GM10248 (cell line): ENCODE data around the gene PYGB.

Experiments used
- CTCF ChIA-PET: fragments of 300-600 bp; sonication (Branson Sonifier 250); formaldehyde crosslinking; extraction: SDS; loops from one replicate; lab custom pipeline; 2021; ENCODE audit warnings: antibody characterized with exemption; lab: Yijun Ruan, JAX
- POLR2A ChIA-PET: fragments of 350-650 bp; sonication (Branson Sonifier 250); formaldehyde crosslinking; extraction: SDS; loops from one replicate; lab custom pipeline; 2020; ENCODE audit warnings: antibody characterized with exemption; lab: Yijun Ruan, JAX
- DNase-seq: peaks from one replicate; pipeline ENCODE4 v3.0.0; 2012; ENCODE audit errors: extremely low spot score
- TF ChIP-seq, protein P1 (sequence below): IDR thresholded peaks from 2 replicates; pipeline ENCODE4 v1.5.1; 2012; ENCODE audit warnings: mild to moderate bottlenecking, low read depth; ENCODE audit errors: extremely low read depth, missing control alignments, control extremely low read depth

Gene PYGB

DNA sequence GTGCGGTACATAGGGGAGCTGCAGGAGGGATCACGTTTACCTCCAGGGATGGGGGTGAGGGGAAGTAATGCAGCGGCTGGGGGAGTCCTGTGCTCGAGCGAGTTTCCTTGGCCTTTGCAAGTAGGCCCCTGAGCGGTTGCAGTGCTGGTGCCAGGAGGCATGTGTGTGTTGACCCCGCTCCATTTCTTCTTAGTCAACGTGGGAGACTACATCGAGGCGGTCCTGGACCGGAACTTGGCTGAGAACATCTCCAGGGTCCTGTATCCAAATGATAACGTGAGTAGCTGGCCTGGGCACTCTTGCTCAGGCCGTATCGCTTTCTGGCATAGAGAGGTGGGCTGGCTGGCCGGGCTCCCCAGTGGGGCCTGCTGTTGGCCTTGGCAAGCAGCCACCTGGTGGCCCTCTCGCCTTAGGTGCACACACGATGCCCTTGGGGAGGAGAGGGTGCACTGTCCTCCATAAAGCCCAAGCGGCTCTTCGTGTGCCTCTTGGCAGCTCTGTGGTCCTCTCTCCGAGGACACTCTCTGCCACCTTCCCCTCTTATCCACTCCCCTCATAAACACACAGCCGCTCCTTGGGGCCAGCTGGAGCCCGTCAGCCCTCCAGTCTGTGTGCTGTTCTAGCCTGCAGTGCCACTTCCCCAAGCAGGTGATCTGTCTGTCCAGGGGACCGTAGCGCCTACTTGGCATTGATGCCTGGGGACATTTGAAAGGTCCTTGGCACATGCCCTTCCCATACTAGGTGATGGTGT lies 29.3 kb downstream of the PYGB start:
- ChIA-PET POLR2A (no interaction called here), CTCF (interaction anchor here (1.1 kb wide), 1 partner anchor 17 kb away, joined by 3 read pairs; no protein-coding TSS in a partner anchor)
- no peak for DNase-seq

GRCh38 chr20:25277941-25278521 lies 30.1 kb downstream of the PYGB start:
- CTCF ChIA-PET, result interaction anchor here (1.1 kb wide), 1 partner anchor 18 kb away, joined by 3 read pairs; no protein-coding TSS in a partner anchor
- TF ChIP-seq, protein P1, sequence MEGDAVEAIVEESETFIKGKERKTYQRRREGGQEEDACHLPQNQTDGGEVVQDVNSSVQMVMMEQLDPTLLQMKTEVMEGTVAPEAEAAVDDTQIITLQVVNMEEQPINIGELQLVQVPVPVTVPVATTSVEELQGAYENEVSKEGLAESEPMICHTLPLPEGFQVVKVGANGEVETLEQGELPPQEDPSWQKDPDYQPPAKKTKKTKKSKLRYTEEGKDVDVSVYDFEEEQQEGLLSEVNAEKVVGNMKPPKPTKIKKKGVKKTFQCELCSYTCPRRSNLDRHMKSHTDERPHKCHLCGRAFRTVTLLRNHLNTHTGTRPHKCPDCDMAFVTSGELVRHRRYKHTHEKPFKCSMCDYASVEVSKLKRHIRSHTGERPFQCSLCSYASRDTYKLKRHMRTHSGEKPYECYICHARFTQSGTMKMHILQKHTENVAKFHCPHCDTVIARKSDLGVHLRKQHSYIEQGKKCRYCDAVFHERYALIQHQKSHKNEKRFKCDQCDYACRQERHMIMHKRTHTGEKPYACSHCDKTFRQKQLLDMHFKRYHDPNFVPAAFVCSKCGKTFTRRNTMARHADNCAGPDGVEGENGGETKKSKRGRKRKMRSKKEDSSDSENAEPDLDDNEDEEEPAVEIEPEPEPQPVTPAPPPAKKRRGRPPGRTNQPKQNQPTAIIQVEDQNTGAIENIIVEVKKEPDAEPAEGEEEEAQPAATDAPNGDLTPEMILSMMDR, result no peak
- POLR2A ChIA-PET, result no interaction called here
- DNase-seq, result no peak

More for the DNA sequence above, 29.3 kb downstream of the PYGB start:
- TF ChIP-seq, protein P1, result no peak

DNA sequence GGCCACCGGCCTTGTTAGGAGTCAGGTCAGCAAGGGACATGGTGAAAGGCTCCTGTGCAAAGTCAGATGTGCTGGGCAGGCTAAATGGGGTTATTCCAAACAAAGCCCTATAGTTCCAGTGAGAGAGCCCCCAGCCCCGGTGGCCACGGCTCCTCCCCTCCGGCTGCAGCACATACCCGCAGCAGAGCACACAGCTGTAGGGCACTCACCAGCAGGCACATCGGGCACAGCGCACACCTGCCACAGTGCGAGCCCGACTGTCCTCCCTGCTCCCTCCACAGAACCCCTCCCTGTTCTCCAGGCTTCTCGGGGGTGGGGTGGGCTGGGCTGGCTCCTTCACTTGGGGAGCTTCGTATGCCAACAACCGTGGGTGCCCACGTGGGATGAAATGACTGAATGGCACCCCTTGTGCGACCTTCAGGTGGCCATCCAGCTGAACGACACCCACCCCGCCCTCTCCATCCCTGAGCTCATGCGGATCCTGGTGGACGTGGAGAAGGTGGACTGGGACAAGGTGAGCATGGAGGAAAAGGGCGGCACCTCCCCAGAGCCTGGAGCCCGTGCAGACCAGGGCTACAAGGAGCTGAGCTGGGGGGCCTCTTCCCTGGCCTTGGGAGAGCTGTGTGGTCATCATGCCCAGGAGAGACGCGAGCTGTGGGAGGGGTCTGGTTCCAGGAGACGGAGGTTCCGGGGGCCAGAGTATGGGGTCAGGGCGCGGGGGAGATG lies 30.9 kb downstream of the PYGB start:
- ChIA-PET CTCF (interaction anchor here (1.3 kb wide), 1 partner anchor 27 kb away, joined by 3 read pairs; no protein-coding TSS in a partner anchor), POLR2A (no interaction called here)
- TF ChIP-seq, protein P1, result no peak
- no peak for DNase-seq

GRCh38 chr20:25279403-25279802 lies 31.5 kb downstream of the PYGB start:
- ChIA-PET POLR2A (no interaction called here), CTCF (interaction anchor here (1.3 kb wide), 1 partner anchor 28 kb away, joined by 3 read pairs; no protein-coding TSS in a partner anchor)
- TF ChIP-seq, protein P1, result no peak
- no peak for DNase-seq

- CTCF ChIA-PET, result interaction anchor here (1.3 kb wide), 1 partner anchor 28 kb away, joined by 3 read pairs; no protein-coding TSS in a partner anchor
- TF ChIP-seq, protein P1, result no peak
- DNase-seq, result no peak
- POLR2A ChIA-PET, result no interaction called here
These were observed 32.2 kb downstream of the PYGB start for GRCh38 chr20:25280051-25280573.
